HEK293 (cell line): ENCODE results near the gene FIBP.
A peak's percentile ranks its signal among the peaks of the same experiment; 100 is the strongest.

Source experiments
- CTCF ChIA-PET: fragments of 350-600 bp; formaldehyde crosslinking; extraction: SDS; loops from one replicate; lab custom pipeline; 2021; ENCODE audit warnings: antibody characterized with exemption; lab: Yijun Ruan, JAX
- POLR2A ChIA-PET: fragments of 300-600 bp; formaldehyde crosslinking; extraction: SDS; loops from one replicate; lab custom pipeline; 2020; ENCODE audit warnings: antibody characterized with exemption, inconsistent platforms; lab: Yijun Ruan, JAX
- H3K27ac ChIP-seq: fragments of 200-500 bp; sonication (Bioruptor generic); 2 replicates; pipeline ENCODE4 v1.5.1; 2014; ENCODE audit warnings: low read depth, low read length, control low read depth, inconsistent platforms; ENCODE audit errors: extremely low read depth
- H3K36me3 ChIP-seq, 2 experiments: fragments of 200-500 bp in 1 of 2; sonication (Bioruptor generic) in 1 of 2; 1 replicate in 1 of 2; 2 replicates in 1 of 2; pipeline ENCODE4 v1.5.1; 2014 to 2017; ENCODE audit warnings: inconsistent platforms in 2 of 2, low read length in 2 of 2; ENCODE audit not compliant: control insufficient read depth in 2 of 2, insufficient read depth in 1 of 2
- H3K4me1 ChIP-seq: fragments of 200-500 bp; sonication (Bioruptor generic); 2 replicates; pipeline ENCODE4 v1.5.1; 2014; ENCODE audit warnings: mild to moderate bottlenecking, low read length, inconsistent platforms; ENCODE audit not compliant: control insufficient read depth, insufficient read depth
- H3K4me3 ChIP-seq: 2 replicates; pipeline ENCODE4 v1.5.1; 2011; ENCODE audit warnings: low read depth, mild to moderate bottlenecking, control low read depth, low read length, moderate library complexity
- H3K9me3 ChIP-seq: fragments of 200-500 bp; sonication (Bioruptor generic); 2 replicates; pipeline ENCODE4 v1.5.1; 2014; ENCODE audit warnings: low read depth, low read length, inconsistent platforms; ENCODE audit not compliant: control insufficient read depth, insufficient read depth
- BCL11A ChIP-seq: fragments of 450-650 bp; formaldehyde crosslinking; IDR thresholded peaks from 2 replicates; pipeline ENCODE4 v1.5.1; 2016; ENCODE audit warnings: low read depth, missing biosample characterization, missing genetic modification characterization
- GLI4 ChIP-seq: fragments of 450-650 bp; formaldehyde crosslinking; IDR thresholded peaks from 2 replicates; pipeline ENCODE4 v1.5.1; 2016; ENCODE audit warnings: missing biosample characterization, missing genetic modification characterization
- GLIS2 ChIP-seq: fragments of 450-650 bp; formaldehyde crosslinking; IDR thresholded peaks from 2 replicates; pipeline ENCODE4 v1.5.1; 2016; ENCODE audit warnings: missing biosample characterization, missing genetic modification characterization
- KLF10 ChIP-seq: fragments of 450-650 bp; IDR thresholded peaks from 2 replicates; pipeline ENCODE4 v1.5.1; 2018; ENCODE audit warnings: missing biosample characterization, mild to moderate bottlenecking, missing genetic modification characterization
- MYNN ChIP-seq: fragments of 450-650 bp; formaldehyde crosslinking; IDR thresholded peaks from 2 replicates; pipeline ENCODE4 v1.5.1; 2016; ENCODE audit warnings: missing biosample characterization, missing genetic modification characterization, borderline replicate concordance
- SP3 ChIP-seq: fragments of 450-650 bp; formaldehyde crosslinking; IDR thresholded peaks from 2 replicates; pipeline ENCODE4 v1.5.1; 2016; ENCODE audit warnings: missing biosample characterization, missing genetic modification characterization
- ZFHX2 ChIP-seq: fragments of 450-650 bp; formaldehyde crosslinking; conservative IDR thresholded peaks from 2 replicates; pipeline ENCODE4 v1.5.1; 2016; ENCODE audit warnings: missing biosample characterization, missing genetic modification characterization
- ZNF175 ChIP-seq: fragments of 450-650 bp; formaldehyde crosslinking; IDR thresholded peaks from 2 replicates; pipeline ENCODE4 v1.5.1; 2016; ENCODE audit warnings: missing biosample characterization, missing genetic modification characterization
- ZNF341 ChIP-seq: fragments of 450-650 bp; formaldehyde crosslinking; IDR thresholded peaks from 2 replicates; pipeline ENCODE4; 2016; ENCODE audit warnings: low read depth, missing biosample characterization, missing genetic modification characterization
- ZNF366 ChIP-seq: fragments of 450-650 bp; formaldehyde crosslinking; conservative IDR thresholded peaks from 2 replicates; pipeline ENCODE4 v1.5.1; 2016; ENCODE audit warnings: missing biosample characterization, missing genetic modification characterization
- ZNF501 ChIP-seq: fragments of 450-650 bp; formaldehyde crosslinking; IDR thresholded peaks from 2 replicates; pipeline ENCODE4 v1.5.1; 2016; ENCODE audit warnings: missing biosample characterization, missing genetic modification characterization
- ZNF561 ChIP-seq: fragments of 450-650 bp; IDR thresholded peaks from 2 replicates; pipeline ENCODE4 v1.5.1; 2018; ENCODE audit warnings: missing biosample characterization, missing genetic modification characterization, borderline replicate concordance
- ZNF600 ChIP-seq: fragments of 450-650 bp; formaldehyde crosslinking; IDR thresholded peaks from 2 replicates; pipeline ENCODE4 v1.5.1; 2016; ENCODE audit warnings: missing biosample characterization, missing genetic modification characterization
- TF ChIP-seq, protein P1 (sequence below): fragments of 450-650 bp; formaldehyde crosslinking; IDR thresholded peaks from 2 replicates; pipeline ENCODE4 v1.5.1; 2016; ENCODE audit warnings: missing biosample characterization, missing genetic modification characterization, low read depth
- TF ChIP-seq, protein P2 (sequence below): fragments of 450-650 bp; formaldehyde crosslinking; IDR thresholded peaks from 2 replicates; pipeline ENCODE4 v1.5.1; 2016; ENCODE audit warnings: missing biosample characterization, missing genetic modification characterization
- TF ChIP-seq, protein P3 (sequence below): fragments of 450-650 bp; formaldehyde crosslinking; IDR thresholded peaks from 2 replicates; pipeline ENCODE4 v1.5.1; 2017; ENCODE audit warnings: missing biosample characterization, mild to moderate bottlenecking, missing genetic modification characterization, moderate library complexity
- TF ChIP-seq, protein P4 (sequence below): fragments of 450-650 bp; IDR thresholded peaks from 2 replicates; pipeline ENCODE4 v1.5.1; 2018; ENCODE audit warnings: missing biosample characterization, mild to moderate bottlenecking, missing genetic modification characterization
- TF ChIP-seq, protein P5 (sequence below): fragments of 450-650 bp; formaldehyde crosslinking; IDR thresholded peaks from 2 replicates; pipeline ENCODE4 v1.5.1; 2016; ENCODE audit warnings: missing biosample characterization, missing genetic modification characterization
- TF ChIP-seq, protein P6 (sequence below): sonication (generic); formaldehyde crosslinking; IDR thresholded peaks from 2 replicates; pipeline ENCODE4 v1.8.1; 2022; ENCODE audit warnings: mild to moderate bottlenecking, moderate library complexity, missing genetic modification reagents
- TF ChIP-seq, protein P7 (sequence below): fragments of 450-650 bp; formaldehyde crosslinking; IDR thresholded peaks from 2 replicates; pipeline ENCODE4 v1.5.1; 2017; ENCODE audit warnings: missing biosample characterization, missing genetic modification characterization

The FIBP gene

DNA sequence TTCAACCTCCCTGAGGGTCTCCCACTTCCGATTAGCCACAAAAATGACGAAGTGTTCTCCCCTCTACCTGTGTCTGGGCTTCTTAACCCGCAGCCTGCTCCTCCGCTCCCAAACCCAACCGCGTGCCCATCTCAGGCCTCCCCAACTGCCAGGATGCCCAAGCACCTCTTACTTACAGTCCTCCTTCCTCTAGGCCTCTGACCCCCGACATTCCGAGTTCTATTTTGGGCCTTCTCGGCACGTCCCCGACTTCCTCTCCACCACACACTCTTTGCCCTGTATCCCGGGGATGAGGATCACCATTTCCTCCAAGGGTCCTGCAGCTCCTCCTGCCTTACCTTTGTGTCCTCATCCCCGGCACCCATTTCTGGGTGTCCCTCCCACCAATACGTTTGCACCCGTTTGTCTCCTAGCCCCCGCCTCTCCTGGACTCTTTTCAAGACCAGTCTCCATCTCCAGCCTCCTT lies 28.4 kb downstream of the FIBP start:
- H3K4me1 ChIP-seq: peaks cover 4% of the 10 kb centered on the region; the same call in 1 of the 2 replicates
- no peaks in the 10 kb centered on the region for H3K9me3 ChIP-seq
- peak overlapping the region; percentile 94 for H3K4me3 ChIP-seq
- H3K36me3 ChIP-seq: peaks cover 0 to 54% of the 10 kb centered on the region in 2 experiments; a peak in 1 of 3 replicates
- TF ChIP-seq, protein P1, sequence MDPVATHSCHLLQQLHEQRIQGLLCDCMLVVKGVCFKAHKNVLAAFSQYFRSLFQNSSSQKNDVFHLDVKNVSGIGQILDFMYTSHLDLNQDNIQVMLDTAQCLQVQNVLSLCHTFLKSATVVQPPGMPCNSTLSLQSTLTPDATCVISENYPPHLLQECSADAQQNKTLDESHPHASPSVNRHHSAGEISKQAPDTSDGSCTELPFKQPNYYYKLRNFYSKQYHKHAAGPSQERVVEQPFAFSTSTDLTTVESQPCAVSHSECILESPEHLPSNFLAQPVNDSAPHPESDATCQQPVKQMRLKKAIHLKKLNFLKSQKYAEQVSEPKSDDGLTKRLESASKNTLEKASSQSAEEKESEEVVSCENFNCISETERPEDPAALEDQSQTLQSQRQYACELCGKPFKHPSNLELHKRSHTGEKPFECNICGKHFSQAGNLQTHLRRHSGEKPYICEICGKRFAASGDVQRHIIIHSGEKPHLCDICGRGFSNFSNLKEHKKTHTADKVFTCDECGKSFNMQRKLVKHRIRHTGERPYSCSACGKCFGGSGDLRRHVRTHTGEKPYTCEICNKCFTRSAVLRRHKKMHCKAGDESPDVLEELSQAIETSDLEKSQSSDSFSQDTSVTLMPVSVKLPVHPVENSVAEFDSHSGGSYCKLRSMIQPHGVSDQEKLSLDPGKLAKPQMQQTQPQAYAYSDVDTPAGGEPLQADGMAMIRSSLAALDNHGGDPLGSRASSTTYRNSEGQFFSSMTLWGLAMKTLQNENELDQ (tag by site-specific recombination): 0 out of 2 replicates have a peak, but pooled peaks have one; percentile 8
- TF ChIP-seq GLIS2 (no peak), ZNF600 (tag by site-specific recombination) (peak; percentile 58), SP3 (tag by site-specific recombination) (no peak), MYNN (0 out of 2 replicates have a peak, but pooled peaks have one; percentile 41), GLI4 (tag by site-specific recombination) (peak; percentile 12; the same call in 1 of the 2 replicates), ZNF366 (tag by site-specific recombination) (no peak)
- TF ChIP-seq, protein P2, sequence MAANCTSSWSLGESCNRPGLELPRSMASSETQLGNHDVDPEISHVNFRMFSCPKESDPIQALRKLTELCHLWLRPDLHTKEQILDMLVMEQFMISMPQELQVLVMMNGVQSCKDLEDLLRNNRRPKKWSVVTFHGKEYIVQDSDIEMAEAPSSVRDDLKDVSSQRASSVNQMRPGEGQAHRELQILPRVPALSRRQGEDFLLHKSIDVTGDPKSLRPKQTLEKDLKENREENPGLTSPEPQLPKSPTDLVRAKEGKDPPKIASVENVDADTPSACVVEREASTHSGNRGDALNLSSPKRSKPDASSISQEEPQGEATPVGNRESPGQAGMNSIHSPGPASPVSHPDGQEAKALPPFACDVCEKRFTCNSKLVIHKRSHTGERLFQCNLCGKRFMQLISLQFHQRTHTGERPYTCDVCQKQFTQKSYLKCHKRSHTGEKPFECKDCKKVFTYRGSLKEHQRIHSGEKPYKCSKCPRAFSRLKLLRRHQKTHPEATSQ (tag by site-specific recombination): no peak
- TF ChIP-seq, protein P3, sequence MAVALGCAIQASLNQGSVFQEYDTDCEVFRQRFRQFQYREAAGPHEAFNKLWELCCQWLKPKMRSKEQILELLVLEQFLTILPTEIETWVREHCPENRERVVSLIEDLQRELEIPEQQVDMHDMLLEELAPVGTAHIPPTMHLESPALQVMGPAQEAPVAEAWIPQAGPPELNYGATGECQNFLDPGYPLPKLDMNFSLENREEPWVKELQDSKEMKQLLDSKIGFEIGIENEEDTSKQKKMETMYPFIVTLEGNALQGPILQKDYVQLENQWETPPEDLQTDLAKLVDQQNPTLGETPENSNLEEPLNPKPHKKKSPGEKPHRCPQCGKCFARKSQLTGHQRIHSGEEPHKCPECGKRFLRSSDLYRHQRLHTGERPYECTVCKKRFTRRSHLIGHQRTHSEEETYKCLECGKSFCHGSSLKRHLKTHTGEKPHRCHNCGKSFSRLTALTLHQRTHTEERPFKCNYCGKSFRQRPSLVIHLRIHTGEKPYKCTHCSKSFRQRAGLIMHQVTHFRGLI: no peak
- TF ChIP-seq, protein P4, sequence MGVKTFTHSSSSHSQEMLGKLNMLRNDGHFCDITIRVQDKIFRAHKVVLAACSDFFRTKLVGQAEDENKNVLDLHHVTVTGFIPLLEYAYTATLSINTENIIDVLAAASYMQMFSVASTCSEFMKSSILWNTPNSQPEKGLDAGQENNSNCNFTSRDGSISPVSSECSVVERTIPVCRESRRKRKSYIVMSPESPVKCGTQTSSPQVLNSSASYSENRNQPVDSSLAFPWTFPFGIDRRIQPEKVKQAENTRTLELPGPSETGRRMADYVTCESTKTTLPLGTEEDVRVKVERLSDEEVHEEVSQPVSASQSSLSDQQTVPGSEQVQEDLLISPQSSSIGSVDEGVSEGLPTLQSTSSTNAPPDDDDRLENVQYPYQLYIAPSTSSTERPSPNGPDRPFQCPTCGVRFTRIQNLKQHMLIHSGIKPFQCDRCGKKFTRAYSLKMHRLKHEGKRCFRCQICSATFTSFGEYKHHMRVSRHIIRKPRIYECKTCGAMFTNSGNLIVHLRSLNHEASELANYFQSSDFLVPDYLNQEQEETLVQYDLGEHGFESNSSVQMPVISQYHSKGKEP: no peak
- ChIA-PET POLR2A (interaction anchor here (0.6 to 6.5 kb wide), 28 partner anchors 9 to 1009 kb away, joined by 3 to 121 read pairs (median 5); partner anchors contain the start of genes BANF1, CCDC85B, EIF1AD and FIBP), CTCF (interaction anchor here (0.6 to 6.3 kb wide), 41 partner anchors 8 to 245 kb away, joined by 3 to 118 read pairs (median 4); partner anchors contain the start of genes CCDC85B, FIBP, KAT5 and TSGA10IP)
- H3K27ac ChIP-seq: peak overlapping the region; percentile 92

DNA sequence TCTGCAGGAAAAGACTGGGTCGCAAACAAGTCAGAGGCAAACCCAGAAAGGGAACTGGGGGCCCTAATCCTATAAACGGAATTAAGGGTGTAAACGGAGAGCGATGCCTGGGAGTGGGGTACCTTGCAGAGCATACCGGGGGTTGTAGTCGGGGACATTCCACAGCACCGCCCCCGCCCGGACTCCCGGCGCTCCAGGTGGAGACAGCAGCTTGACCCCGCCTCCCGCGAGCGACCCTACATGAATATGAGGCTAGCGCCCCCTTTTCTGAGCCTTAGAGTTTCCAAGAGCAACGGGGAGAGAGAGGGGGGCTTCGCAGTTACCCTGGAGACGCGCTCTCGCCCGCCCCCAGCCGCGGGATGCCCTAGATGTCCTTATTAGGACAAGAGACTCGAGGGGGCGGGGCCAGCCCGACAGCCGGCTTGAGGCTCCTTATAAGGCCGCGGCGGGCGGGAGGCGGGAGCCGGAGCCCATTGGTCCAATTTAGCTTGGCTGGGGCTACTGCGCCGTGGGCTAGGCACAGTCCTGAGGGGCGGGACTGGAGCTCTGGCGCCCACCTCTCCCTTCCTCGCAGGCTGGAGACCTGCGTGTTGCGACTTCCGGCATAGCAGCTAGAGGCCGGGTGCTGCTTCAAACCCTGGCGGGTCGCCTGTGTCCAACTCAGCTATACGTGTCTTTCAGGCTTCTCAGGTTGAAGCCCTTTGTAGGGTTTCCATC lies 29.0 kb downstream of the FIBP start:
- H3K36me3 ChIP-seq: peaks cover 0 to 54% of the 10 kb centered on the region in 2 experiments; a peak in 1 of 3 replicates
- TF ChIP-seq ZFHX2 (peak; percentile 64; the same call in 1 of the 2 replicates), ZNF175 (tag by site-specific recombination) (no peak), BCL11A (tag by site-specific recombination) (no peak), ZNF501 (no peak), SP3 (tag by site-specific recombination) (peak; percentile 63), KLF10 (tag by site-specific recombination) (peak; percentile 51; the same call in 1 of the 2 replicates), ZNF341 (tag by site-specific recombination) (peak; percentile 91), ZNF561 (peak; percentile 66; the same call in 1 of the 2 replicates)
- TF ChIP-seq, protein P5, sequence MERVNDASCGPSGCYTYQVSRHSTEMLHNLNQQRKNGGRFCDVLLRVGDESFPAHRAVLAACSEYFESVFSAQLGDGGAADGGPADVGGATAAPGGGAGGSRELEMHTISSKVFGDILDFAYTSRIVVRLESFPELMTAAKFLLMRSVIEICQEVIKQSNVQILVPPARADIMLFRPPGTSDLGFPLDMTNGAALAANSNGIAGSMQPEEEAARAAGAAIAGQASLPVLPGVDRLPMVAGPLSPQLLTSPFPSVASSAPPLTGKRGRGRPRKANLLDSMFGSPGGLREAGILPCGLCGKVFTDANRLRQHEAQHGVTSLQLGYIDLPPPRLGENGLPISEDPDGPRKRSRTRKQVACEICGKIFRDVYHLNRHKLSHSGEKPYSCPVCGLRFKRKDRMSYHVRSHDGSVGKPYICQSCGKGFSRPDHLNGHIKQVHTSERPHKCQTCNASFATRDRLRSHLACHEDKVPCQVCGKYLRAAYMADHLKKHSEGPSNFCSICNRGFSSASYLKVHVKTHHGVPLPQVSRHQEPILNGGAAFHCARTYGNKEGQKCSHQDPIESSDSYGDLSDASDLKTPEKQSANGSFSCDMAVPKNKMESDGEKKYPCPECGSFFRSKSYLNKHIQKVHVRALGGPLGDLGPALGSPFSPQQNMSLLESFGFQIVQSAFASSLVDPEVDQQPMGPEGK: peak; percentile 69
- TF ChIP-seq, protein P6, sequence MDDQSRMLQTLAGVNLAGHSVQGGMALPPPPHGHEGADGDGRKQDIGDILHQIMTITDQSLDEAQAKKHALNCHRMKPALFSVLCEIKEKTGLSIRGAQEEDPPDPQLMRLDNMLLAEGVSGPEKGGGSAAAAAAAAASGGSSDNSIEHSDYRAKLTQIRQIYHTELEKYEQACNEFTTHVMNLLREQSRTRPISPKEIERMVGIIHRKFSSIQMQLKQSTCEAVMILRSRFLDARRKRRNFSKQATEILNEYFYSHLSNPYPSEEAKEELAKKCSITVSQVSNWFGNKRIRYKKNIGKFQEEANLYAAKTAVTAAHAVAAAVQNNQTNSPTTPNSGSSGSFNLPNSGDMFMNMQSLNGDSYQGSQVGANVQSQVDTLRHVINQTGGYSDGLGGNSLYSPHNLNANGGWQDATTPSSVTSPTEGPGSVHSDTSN (CRISPR knock-in tag): 0 out of 2 replicates have a peak, but pooled peaks have one; percentile 34
- TF ChIP-seq, protein P7, sequence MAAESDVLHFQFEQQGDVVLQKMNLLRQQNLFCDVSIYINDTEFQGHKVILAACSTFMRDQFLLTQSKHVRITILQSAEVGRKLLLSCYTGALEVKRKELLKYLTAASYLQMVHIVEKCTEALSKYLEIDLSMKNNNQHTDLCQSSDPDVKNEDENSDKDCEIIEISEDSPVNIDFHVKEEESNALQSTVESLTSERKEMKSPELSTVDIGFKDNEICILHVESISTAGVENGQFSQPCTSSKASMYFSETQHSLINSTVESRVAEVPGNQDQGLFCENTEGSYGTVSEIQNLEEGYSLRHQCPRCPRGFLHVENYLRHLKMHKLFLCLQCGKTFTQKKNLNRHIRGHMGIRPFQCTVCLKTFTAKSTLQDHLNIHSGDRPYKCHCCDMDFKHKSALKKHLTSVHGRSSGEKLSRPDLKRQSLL (tag by site-specific recombination): 0 out of 2 replicates have a peak, but pooled peaks have one; percentile 41

More for the DNA sequence above, 29.0 kb downstream of the FIBP start:
- H3K9me3 ChIP-seq: no peaks in the 10 kb centered on the region
- H3K4me1 ChIP-seq: peaks cover 4% of the 10 kb centered on the region; the same call in 1 of the 2 replicates
- ChIA-PET POLR2A (interaction anchor here (0.6 to 6.5 kb wide), 27 partner anchors 9 to 1009 kb away, joined by 3 to 121 read pairs (median 5); partner anchors contain the start of genes BANF1, CCDC85B, EIF1AD and FIBP), CTCF (interaction anchor here (0.6 to 6.3 kb wide), 34 partner anchors 8 to 244 kb away, joined by 3 to 118 read pairs (median 5); partner anchors contain the start of genes CCDC85B, FIBP and KAT5)
- H3K27ac ChIP-seq: peak overlapping the region; percentile 92
- H3K4me3 ChIP-seq: peak overlapping the region; percentile 94
